CD4-positive, alpha-beta T cell treated with Interleukin-10 for 1 hour (primary cell): Measurements from ENCODE around the gene MYH6.
"Not testable (repeated sequence)": the region's sequence is repeated elsewhere in the genome, so short reads cannot be mapped to it uniquely, and the experiment has no call there.

Source experiments
- DNase-seq: peaks from one replicate; pipeline ENCODE4 v3.0.0-alpha.2; 2020

Gene MYH6

DNA sequence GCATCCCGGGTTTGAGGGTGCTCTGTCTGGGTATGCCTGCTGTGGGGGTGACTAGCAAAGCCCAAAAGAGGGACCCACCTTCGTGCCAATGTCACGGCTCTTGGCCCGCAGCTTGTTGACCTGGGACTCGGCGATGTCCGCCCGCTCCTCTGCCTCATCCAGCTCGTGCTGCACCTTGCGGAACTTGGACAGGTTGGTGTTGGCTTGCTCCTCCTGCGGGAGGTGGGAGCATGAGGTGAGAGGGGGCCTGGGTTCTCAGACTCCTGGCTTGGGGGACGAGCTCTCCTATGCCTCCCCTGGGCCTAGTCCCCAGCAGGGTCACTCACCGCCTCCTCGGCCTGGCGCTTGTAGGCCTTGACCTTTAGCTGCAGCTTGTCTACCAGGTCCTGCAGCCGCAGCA, 5.6 kb upstream of the MYH6 start:
- no peak for DNase-seq

DNA sequence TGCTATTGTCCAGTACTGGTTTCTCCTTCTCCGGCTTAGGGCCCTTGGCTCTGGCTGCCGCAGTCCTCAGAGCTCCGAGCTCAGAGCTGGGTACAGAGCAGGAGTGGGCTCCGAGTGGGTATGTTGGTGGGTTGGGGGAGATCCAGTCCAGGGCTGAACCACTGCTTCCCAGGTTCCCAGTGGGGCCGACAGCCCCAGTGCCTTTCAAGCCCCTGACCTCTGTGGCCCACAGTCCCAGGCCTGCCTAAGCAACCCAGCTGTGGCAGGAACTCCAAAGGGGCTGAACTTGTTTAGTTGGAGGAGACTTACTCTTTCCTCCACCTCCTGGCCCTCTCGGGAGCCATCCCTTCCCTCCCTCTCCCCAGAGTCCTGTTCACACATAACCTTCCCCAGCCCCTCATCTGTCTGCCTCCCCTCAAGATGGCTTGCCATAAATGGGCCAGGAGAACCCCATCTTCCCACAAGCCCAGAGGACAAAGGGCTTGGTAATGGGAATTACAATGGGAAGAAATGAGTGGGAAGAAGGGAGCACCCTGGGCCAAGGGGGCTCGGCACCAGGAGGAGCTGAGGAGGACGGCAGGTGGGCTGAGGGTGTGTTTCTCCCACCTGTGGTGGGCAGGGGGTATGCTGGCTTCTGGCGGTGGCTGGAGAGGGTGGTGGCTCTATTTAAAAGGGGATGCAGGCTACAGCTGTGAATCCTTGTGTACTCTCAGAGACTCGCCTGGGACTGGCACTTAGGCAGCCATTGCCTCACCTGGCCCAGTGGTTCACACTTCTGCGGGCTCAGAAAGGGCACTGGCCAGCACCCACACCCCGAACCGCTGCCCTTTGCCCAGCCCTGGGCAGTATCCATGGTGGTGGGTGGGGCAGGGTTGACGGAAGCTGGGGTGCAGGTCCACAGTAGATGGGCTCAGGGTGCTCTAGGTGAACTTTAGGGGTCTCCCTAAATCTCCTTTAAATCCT, 3.8 kb upstream of the MYH6 start:
- no peak for DNase-seq

DNA sequence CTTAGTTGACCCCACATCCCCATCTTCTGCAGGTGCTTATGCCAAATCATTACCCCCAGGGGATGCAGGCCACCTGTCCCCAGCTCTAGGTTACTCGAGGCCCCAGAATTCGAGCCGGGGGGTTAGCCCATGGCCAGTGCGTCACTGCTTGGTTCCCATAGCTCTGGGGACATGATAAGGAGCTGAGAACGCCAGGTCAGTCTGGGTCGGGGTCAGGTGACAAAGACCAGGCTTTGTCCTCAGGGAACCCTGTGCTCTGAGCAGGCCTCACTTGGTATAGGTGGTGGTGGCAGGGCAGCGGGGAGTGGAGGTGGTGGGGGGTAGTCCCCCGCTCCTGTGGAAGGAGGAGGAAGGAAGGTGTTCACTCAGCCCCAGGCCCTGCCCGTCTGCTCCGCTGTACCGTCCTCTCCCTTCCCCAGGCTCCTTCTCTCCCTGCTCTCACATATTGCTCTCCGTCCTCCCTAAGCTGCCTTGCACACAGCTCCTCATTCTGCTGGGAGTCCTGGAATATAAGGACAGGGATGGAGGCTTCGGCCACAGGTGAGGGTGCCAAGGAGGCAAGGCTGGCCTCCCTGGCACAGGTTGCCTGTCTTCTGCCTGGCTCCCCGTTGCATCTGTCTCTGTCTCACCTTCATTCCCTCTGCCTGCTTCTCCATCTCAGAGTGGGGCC, 2.0 kb upstream of the MYH6 start:
- DNase-seq, result no peak

DNA sequence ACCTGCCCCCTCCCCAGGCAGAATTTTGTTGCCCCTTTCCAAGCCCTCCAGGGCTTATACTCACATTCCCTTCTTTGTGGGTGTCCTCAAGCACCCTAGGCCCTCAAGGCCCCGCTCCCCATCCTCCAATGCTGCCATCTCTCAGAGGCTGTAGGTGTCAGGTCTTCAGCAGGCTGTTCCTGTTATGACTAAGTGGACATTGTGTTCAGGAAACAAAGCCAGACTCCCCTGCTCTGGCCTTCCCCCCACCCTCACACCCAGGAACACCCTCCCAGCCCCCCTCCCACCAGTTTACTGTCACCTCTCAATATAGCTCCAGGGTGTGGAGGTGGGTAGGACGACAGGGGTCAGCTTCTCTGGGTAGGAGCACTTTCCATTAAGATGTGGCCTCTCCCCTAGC, 1.4 kb upstream of the MYH6 start:
- DNase-seq, result no peak

DNA sequence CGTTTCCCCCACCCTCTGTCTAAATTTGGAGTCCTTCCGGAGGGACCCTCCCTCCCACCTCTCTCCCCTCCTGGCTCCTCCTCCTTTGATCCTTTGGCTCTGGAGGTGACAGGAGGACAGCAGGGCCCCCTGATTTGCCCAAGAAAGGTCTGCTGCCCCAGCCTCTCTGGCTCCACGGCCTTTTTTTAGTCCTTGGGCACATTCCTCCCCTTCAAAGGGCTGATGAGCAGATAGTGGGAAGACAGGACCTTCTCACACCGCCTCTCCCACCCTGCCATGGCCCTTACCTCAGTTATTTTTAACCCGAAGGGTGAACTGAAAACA, 196 bp upstream of the MYH6 start:
- DNase-seq, result no peak

DNA sequence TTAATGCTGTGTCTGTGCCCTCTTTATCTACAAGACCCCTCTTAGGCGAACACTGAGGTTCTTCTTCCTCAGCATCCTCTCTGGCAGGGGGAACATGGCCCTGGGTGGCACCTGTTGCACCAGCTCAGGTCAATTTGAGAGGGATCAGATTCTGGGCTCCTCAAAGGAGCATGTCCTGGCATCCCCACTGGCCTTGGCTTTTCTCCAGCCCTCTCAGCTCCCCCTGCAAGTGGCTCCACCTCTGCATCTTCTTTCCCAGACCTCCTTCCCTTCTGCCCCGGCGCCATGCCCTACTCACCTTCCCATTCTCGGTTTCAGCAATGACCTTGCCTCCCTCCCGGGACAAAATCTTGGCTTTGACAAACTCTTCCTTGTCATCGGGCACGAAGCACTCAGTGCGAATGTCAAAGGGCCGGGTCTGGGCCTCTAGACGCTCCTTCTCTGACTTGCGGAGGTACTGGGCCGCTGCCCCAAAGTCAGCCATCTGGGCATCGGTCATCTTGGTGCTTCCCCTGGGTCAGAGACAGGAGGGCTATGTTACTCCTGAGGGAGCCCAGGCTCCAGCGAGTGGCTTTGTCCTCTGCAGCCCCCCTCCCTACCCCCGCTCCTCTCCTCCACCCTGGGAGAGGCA, 1.2 kb downstream of the MYH6 start:
- DNase-seq, result no peak

DNA sequence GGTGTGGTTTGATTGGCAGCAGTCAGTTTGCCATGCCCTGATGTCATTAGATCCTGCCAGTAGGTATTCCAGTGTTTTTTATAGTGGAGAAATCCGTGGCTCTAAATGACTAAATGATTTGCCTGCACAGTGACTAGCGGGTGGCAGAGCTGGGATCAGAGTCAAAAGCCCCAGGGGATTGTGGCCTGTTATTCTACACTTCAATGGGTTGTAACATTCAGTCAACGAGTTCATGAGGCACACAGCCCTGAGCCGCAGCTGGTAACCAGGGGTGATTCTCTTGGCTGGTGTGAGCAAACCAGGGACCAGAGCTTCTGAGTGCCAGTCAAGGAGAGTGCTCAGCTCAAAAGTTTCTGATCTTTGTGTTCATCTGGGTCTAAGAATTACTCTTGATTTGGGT, 1.8 kb downstream of the MYH6 start:
- no peak for DNase-seq

DNA sequence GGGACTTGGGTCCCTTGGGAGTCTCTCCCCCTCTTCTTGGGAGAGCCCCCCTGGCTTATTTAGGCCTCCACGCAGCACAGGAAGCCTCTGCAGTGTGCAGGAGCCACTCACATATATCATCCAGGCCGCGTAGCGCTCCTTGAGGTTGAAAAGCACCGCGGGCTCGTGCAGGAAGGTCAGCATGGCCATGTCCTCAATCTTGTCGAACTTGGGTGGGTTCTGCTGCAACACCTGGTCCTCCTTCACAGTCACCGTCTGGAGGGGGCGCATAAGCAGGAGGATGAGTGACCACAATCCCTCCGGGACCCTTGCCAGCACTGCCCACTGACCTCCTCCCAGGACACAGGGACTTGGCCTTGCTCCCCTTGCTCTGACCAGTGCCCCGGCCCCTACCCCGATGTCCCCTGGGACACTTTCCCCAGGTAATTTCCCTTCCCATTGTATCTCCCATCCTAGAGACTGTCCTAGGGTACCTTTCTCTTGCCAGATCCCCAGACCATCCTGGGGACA, 2.5 kb downstream of the MYH6 start:
- DNase-seq, result no peak

DNA sequence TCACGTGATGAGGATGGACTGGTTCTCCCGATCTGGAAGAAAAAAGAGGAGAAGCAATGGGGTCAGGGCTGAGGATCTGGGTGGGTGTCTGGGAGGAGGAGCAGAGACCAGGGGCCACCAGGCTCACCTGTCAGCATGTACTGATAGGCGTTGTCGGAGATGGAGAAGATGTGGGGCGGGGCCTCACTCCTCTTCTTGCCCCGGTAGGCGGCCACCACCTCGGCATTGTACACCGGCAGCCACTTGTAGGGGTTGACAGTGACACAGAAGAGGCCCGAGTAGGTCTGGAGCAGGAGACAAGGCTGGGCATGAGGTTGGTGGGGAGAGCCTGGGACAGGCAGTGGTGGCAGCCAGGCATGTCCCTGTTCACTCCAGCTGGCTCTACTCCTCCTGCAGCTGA, 3.0 kb downstream of the MYH6 start:
- DNase-seq, result no peak

DNA sequence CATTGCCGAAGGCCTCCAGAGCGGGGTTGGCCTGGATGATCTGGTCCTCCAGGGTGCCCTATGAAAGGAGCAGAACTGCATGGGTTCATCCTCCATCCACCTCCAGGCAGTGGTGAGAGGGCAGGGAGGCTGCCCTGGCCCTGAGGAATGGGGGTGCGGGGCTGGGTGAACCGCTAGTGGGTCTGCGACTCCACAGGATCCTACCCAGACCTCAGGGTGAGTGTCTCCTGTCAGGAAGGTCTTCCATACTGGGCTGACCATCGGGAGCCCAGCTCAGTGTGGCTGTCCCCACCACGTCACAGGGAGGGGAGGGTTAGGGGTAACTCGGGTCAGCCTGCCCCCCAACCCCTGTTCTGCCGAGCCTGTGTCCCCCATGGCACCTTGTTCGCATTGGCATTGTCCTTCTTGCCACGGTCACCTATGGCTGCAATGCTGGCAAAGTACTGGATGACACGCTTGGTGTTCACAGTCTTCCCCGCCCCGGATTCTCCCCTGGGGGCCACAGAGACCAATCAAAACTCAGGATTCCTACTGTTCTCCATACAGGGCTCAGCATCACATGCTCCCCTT, 3.7 kb downstream of the MYH6 start:
- no peak for DNase-seq

DNA sequence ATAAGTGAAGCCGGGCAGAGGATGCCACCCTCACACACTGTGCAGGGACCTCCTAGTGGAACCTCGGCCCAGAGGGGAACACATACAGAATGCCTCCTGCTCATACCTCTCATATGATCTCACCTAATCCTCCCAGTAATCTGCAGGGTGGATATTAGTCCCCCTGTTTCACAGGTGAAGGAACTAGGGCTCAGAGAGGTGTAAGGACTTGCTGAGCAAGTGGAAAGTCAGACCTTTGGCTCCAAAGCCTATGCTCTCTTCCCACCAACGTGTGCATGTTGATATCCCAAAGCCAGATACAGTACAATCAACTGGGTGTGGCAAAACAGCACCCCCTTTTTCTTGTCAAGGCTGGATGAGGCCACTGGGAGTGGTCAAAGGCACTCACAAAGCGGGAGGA, 4.2 kb downstream of the MYH6 start:
- DNase-seq, result no peak

DNA sequence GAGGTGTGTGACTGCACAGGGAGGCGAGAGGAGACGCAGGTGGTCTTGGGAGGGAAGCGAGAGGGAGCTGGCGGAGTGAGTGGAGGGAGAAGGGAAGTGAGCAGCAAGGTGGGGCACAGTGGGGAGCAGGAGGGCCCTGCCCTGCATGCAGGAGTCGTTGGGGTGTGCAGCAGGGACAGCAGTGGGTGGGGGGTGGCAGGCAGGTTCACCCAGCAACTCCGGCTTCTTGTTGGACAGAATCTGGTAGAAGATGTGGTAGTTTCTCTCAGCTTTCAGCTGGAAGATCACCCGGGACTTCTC, 5.0 kb downstream of the MYH6 start:
- DNase-seq, result no peak

DNA sequence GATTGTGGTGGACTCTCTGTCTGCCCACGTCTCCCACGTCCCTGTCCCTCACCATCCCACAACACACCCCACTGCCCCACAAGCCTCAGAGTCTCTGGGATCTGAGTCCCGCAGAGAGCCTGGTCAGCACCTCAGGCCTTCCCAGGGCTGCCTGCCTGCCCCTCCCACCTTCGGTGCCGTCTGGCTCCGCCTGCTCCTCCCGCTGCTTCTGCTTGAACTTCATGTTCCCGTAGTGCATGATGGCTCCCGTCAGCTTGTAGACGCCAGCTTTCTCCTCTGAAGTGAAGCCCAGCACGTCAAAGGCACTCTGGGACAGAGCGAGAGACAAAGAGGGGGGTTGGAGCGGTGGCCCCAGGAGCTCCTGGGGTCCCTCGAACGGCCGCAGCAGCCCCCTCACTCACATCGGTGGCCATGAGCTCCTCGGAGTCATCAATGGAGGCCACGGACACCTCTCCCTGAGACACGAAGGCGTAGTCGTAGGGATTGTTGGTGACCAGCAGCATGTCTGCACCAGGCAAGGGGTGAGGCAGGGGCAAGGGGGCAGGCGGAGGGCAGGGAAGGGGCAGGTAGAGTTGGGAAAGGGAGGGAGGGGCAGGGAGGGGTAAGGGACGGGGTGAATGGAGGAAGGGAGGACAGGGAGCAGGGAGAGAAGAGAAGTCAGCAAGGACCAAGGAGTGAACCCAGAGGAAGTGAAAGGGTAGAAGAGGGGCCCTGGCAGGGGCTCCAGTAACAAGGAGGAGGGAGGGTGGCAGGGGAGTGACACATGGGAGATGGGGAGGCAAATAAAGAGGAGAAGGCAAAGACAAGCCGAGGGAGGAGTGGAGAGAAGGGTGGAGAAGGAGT, 5.6 kb downstream of the MYH6 start:
- no peak for DNase-seq

DNA sequence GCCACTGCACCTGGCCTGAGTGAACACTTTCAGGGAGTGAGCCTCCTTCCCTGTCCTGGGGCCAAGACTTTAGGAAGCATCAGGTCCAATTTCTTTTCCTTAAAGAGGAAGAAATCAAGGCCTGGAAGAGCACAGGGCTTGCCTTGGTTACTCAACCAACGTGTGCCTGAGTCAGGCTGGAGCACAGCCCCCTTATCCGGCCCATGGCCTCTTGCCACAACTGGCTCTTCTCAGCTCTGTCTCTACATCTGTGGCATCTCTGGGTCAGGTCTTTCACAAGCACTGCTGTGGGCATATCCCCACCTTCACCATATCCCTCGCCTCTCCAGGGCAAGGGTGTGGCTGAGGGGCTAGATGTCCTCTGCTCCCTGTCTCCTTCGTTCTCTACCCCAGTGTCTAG, 6.8 kb downstream of the MYH6 start:
- no peak for DNase-seq

DNA sequence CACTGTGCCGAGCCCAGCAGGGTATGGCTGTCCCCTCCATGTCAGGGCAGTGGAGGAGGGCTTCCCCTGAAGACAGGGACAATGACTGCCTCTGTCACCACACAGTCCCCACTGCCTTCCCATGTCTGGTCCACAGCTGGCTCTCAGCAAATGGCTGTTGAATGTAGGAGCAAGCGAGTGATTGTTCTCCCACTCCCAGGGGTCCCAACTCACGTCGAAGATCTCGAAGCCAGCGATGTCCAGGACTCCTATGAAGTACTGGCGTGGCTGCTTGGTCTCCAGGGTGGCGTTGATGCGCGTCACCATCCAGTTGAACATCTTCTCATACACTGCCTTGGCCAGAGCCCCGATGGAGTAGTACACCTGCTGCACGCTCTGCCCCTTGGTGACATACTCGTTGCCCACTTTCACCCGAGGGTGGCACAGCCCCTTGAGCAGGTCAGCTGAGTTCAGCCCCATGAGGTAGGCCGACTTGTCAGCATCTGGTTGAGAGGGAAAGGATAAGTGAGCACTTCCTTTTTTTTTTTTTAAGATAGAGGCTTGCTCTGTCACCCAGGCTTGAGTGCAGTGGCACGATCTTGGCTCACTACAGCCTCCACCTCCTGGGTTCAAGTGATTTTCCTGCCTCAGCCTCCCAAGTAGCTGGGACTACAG, 7.5 kb downstream of the MYH6 start:
- DNase-seq, result not testable (repeated sequence)

DNA sequence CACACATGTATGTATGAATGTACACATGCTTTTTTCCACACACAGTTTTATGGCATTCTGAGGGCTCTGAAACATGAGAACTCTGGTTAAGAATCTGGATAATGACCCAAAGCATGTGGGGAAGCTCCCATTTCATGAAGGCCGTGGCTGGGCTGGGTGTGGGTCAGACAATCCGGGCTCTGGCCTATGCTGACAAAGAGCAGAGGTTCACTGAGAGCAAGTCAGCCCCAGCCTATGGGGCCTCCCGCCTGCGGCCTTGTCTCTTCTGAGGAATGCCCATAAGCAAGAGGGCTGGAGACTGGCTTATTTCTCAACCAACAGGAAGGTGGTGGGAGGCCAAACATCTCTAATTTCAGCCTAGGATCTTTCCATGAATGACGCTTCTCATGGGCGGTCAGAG, 8.5 kb downstream of the MYH6 start:
- no peak for DNase-seq

DNA sequence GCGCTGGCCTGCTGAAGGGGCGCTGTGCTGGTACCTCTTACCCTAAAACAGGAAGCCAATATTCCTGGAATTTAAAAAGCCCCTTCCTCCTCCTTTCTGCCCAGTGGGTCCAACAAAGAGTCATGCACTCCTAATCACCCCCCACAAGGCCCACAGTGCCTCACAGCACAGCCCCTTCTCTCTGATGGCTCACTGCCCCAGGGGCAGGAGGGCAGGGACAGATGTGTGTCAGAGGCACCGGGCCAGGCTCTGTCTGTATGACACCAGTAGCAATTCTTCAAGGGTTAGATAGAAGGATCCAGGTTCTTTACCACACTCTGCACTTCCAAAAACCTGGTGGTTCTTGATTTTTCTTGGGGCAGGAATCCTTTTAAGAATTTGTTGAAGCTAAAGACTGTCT, 8.9 kb downstream of the MYH6 start:
- DNase-seq, result no peak

DNA sequence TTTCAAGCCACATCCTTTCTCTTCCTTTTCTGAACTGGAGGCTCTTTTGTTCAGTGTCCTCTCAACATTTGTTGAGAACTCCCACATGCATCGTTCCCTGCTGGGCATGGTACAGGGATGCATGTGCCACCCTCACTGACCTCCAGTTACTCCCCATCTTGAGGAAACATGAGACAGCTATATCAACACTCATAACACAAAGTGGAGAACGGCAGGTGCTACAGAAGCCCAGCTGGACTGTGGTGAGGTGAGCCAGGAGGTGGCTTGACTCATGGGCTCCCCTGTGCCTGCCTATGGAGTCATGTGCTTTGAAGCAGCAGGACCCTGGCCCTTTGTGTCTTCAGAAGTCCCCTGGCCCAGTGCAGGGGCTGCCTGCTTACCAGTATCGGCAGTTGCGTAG, 9.7 kb downstream of the MYH6 start:
- no peak for DNase-seq

DNA sequence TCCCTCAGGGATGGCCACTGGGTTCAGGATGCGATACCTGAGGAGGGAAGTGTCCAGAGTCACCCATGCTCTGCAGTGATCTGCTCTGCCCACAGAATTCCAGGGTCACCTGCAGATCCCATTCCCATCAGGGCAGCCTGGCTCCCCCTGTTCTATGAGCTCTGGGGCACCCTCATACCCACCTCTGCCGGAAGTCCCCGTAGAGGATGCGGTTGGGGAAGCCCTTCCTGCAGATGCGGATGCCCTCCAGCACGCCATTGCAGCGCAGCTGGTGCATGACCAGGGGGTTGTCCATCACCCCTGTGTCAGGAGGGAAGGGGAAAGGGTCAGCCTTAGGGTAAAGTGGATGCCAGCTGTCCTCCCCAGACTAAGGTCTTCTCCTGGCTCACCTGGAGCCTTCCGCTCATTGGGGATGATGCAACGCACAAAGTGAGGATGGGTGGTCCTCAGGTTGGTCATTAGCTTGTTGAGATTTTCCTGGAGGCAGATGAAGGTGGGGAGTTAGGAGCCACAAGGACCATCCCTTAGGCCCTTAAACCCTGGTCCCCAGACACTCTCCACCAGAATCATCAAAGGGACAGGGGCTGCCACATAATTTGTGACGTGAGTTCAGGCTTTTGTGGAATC, 11.2 kb downstream of the MYH6 start:
- no peak for DNase-seq

DNA sequence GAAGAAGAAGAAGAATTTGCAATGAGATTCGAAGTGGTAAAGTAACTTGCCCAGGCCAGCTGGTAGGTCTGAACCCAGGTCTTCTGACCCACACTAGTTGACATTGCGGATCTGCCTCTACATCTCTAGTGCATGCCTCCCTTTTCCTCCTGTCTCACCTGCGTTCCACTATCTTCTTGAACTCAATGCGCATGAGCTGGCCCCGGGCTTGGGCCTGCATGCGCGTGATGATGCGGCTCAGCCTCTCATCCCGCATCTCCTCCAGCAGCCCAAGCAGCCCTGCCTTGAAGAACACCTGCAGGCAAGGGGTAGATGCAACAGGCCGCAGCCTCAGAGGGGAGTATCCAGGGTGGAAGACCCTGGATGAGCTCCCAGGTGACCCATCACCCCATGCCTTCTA, 11.9 kb downstream of the MYH6 start:
- DNase-seq, result no peak

DNA sequence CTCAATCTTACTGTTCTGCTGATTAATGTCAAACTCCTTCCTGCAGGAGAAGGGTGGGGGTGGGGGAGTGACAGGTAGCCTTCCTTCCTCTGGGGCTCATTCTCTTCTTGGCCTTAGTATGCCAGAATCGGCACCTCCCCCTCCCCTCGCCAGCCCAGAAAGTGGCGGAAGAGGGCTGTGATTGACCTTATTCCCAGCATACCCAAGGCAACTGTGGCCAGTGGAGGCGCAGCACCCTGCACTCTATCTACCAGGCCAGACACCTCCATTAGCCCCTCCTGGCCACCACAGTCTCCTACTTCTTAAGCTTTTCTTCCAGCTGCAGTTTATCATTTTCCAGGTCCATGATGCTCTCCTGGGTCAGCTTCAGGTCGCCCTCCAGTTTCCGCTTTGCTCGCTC, 15.5 kb downstream of the MYH6 start:
- DNase-seq, result no peak

DNA sequence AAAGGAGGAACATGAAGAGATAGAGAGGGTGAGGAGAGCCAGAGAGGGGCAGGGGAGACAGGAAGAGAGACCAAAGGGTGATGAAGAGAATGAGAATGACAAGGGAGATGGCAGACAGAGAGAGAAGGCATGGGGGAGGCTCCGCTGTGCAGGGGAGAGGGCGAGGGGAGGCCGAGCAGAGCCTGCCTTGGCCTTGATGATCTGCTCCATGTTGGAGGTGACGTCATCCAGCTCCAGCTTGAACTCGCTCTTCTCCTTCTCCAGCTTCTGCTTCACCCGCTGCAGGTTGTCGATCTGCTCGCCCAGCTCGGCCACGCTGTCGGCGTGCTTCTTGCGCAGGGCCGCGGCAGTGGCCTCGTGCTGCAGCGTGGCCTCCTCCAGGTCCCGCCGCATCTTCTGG, 18.2 kb downstream of the MYH6 start:
- not testable (repeated sequence) for DNase-seq
